Activated gamma-delta T cell treated with anti-CD3 and anti-CD28 coated beads, Interleukin-2, amount 50 U/mL, for 16 hours (primary cell): ENCODE results near the gene CCNY.

Source experiments
- DNase-seq: peaks from one replicate; pipeline ENCODE4 v3.0.0-alpha.2; 2020; ENCODE audit warnings: low read depth

CCNY gene

GRCh38 chr10:35331894-35332640 is 4.2 kb upstream of the CCNY start:
- DNase-seq, result no peak

- no peak for DNase-seq
Measured at GRCh38 chr10:35334297-35334696, 2.0 kb upstream of the CCNY start.

- DNase-seq, result peak; percentile 11
Measured at GRCh38 chr10:35335133-35336083, 901 bp upstream of the CCNY start.

GRCh38 chr10:35336921-35337823 is 863 bp downstream of the CCNY start:
- peak; percentile 15 for DNase-seq

GRCh38 chr10:35339942-35340341 is 3.6 kb downstream of the CCNY start:
- DNase-seq, result no peak

GRCh38 chr10:35340975-35341374 is 4.7 kb downstream of the CCNY start:
- DNase-seq, result no peak

GRCh38 chr10:35341521-35341920 is 5.2 kb downstream of the CCNY start:
- no peak for DNase-seq

GRCh38 chr10:35342183-35342753 is 6.0 kb downstream of the CCNY start:
- no peak for DNase-seq

- DNase-seq, result no peak
Measured at GRCh38 chr10:35343739-35344138, 7.4 kb downstream of the CCNY start.

GRCh38 chr10:35345383-35345742 is 9.1 kb downstream of the CCNY start:
- DNase-seq, result no peak

- DNase-seq, result no peak
Measured at GRCh38 chr10:35346248-35346647, 9.9 kb downstream of the CCNY start.

GRCh38 chr10:35347121-35347562 is 10.8 kb downstream of the CCNY start:
- DNase-seq, result no peak

GRCh38 chr10:35347899-35348608 is 11.7 kb downstream of the CCNY start:
- DNase-seq, result no peak

- no peak for DNase-seq
Measured at GRCh38 chr10:35348609-35349388, 12.5 kb downstream of the CCNY start.

GRCh38 chr10:35349389-35349915 is 13.1 kb downstream of the CCNY start:
- no peak for DNase-seq

- no peak for DNase-seq
Measured at GRCh38 chr10:35351021-35351420, 14.7 kb downstream of the CCNY start.

GRCh38 chr10:35352097-35352496 is 15.8 kb downstream of the CCNY start:
- no peak for DNase-seq

- no peak for DNase-seq
Measured at GRCh38 chr10:35352512-35352911, 16.2 kb downstream of the CCNY start.

- DNase-seq, result no peak
Measured at GRCh38 chr10:35353395-35353794, 17.1 kb downstream of the CCNY start.

- no peak for DNase-seq
Measured at GRCh38 chr10:35353805-35354204, 17.5 kb downstream of the CCNY start.
